ENCODE results near the gene STXBP5.
A peak's percentile ranks its signal among the peaks of the same experiment; 100 is the strongest.
"Not testable (repeated sequence)": the region's sequence is repeated elsewhere in the genome, so short reads cannot be mapped to it uniquely, and the experiment has no call there.

Gene STXBP5

DNA sequence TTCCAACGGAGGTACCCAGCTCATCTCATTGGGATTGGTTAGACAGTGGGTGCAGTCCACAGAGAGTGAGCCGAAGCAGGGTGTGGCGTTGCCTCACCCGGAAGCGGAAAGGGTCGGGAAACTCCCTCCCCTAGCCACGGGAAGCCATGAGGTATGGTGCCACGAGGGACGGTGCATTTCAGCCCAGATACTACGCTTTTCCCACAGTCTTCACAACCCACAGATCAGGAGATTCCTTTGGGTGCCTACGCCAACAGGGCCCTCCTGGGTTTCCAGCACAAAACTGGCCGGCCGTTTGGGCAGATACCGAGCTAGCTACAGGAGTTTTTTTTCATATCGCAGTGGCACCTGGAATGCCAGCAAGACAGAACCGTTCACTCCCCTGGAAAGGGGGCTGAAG lies 46.9 kb downstream of the STXBP5 start:
- DNase-seq, result no peak

DNA sequence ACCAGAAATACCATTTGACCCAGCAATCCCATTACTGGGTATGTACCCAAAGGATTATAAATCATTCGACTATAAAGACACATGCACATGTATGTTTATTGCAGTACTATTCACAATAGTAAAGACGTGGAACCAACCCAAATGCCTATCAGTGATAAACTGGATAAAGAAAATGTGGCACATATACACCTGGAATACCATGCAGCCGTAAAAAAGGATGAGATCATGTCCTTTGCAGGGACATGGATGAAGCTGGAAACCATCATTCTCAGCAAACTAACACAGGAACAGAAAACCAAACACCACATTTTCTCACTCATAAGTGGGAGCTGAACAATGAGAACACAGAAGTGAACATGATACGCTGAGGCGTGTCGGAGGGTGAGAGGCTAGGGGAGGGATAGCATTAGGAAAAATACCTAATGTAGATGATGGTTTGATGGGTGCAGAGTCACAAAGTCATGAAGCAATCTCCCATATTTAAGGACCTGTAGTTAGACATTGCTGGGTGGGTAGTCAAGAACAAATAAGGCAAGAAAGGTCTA lies 50.8 kb downstream of the STXBP5 start:
- DNase-seq, result not testable (repeated sequence)

DNA sequence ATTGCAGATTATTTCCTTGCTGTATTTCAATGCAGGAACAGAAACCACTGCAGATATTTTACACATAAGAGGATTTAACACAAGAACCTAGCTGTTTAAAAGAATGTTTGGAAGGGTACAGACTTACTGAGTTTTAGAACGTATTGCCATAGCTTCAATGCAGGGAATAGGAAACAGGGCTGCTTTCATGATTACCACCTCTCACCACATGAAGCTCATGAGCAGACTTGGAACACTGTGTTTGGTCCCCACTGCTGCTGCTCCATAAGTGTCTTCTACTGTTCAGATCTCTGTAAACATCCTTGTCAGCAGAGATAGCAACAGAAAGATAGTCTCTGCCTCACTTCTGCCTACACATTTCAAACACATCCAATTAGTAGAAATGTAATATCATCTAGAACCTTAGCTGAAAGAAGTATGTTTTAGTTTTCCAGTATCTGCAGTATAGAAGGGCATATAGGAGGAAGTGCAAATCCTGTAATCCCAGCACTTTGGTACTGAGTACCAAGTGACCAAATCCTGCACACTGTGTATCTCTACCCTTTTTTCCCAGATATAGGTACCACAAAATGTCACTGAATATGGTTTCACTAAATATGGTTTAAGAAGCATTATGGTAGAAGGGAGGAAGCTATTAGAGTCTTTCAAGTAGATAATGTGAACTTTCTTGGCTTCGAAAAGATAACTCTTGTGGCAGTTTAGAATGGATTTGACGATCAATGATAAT lies 51.9 kb downstream of the STXBP5 start:
- no peak for DNase-seq

DNA sequence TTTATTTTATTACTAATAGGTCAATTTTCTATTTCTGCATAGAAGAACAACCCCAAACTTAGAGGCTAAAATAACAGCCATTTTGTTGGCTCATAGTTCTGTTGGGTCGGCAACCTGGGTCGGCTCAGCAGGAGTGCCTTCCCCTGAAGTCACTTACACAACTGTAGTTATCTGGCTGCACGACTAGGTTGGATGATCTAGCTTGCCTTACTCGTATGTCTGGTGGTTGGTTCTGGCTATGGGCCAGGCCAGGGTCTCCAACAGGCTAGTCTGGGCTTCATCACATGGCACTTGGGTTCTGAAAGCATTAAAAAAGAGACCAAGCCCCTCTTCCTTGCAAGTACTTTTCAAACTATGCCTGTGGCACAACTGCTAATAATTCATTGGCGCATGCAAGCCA lies 53.5 kb downstream of the STXBP5 start:
- DNase-seq, result no peak

GRCh38 chr6:147260091-147260490 lies 55.9 kb downstream of the STXBP5 start:
- no peak for DNase-seq

- no peak for DNase-seq
Measured at GRCh38 chr6:147262946-147263345, 58.7 kb downstream of the STXBP5 start.

DNA sequence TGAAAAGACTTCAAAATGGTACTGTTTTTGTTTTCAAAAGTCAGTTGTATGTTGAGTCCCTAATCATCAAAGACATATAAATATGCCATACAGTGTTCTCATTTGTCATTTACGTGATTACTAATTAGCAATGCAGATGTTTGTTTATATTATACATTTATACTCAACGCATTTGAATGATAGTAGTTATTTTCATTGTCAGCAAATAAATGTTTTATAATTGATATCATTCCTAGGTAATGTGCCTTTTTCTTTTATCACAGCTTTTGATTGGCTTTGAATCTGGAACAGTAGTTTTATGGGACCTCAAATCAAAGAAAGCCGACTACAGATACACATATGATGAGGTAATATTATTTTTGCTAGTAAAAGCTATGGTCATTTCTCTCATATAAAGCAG lies 62.6 kb downstream of the STXBP5 start:
- DNase-seq, result no peak

DNA sequence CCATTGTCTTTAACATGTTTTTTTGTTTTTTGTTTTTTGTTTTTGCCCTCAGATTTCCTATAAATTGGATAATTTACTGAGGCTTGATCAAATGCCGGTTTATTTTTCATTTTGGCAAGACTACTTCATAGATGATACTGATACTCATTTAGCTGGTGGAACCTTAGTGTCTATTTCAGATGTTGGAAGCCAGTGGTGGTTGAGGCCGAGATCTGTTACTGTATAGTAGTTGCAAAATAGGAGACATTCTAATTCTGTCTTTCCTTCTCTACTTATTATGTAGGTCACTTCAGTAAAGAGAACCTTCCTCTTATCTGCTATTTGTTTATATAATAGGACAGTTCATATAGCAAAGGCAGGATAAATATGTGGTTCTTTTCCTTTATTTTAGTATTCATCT lies 63.4 kb downstream of the STXBP5 start:
- DNase-seq, result no peak

DNA sequence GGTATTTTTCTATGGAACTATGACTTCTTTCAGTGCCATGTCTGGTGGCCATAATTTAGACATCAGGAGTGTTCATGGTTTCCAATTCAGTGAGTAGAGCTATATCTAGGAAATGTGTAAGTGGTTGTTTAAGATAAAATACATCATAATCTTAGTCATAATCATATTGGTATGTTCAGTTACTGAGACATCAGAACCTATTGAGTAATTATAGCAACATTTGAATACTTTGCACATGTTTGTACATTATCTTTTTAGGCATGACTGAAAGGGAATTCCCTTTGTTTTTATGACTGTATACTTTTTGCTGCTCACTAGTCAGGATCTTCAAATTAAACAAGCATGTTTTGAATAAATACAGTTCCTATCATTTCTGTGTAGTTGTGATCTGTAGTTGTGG lies 64.0 kb downstream of the STXBP5 start:
- no peak for DNase-seq

DNA sequence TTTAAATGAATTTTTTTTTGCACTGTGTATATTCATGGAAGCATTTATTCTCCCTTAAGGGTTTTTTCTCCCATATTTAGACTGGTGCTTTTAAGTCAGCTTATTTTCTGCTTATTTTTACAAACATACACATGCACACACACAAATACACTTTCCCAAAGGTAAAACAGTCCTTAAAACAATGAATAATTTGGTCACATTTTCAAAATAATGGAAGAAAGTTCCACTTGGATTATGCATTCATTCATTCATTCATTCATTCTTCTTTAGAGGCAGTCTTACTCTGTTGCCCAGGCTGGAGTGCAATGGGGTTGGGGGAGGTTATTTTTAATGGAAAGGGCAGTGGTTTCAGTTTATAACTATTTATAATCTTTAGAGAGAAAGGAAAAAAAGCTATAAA lies 69.8 kb downstream of the STXBP5 start:
- DNase-seq, result no peak

DNA sequence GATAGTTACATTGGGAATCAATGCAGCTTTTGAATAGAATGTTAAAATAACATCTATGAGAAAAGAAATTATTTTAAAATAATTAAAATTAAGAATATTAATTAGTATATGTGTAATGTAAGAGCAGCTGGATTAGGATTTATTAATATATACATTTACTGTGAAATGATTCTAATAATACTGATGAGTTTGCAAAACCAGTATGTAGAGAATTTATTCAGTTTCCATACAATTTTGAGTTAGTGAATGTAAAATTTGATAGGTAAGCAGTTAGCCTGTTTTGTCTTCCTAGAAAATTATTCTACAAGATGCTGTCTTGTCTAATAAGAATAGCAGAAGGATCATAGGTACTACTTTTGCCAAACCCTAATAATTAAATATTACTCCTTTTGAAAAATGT lies 70.6 kb downstream of the STXBP5 start:
- DNase-seq, result no peak

DNA sequence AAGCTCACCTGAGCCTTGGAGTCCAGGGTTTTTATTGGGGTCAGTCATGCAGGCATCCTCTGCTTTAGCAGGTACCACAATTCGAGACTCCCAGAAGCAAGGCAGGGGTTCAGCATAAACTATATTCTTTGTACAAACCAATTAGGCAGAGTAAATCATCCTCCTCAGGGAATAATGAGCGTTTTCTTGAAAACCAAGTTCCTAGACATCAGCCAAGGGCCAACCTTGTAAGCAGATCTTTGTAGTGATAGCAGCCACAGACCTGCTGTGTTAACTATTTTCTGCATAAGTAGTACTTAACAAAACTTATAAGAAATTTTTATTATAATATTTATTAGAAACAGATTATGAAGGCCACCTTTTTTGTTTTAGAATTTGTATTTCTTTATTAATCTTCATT lies 74.7 kb downstream of the STXBP5 start:
- DNase-seq, result no peak

DNA sequence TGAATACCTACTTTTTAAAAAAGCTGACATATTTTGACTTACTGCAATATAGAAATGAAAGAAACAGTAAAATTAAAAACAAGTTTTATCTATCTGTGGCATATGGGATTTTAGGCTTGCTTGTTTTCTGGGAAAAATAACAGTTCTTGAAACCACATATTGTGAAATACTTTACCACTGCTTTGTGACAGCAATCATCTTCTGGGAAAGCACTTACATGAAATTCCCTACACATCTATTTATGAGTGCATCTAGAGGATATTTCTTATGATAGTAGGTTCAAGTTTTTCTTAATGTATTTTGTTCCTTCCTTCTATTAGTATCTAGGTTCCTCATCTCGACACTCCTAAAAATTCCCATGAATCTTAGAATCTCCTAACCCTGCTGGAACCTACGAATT lies 75.2 kb downstream of the STXBP5 start:
- no peak for DNase-seq

DNA sequence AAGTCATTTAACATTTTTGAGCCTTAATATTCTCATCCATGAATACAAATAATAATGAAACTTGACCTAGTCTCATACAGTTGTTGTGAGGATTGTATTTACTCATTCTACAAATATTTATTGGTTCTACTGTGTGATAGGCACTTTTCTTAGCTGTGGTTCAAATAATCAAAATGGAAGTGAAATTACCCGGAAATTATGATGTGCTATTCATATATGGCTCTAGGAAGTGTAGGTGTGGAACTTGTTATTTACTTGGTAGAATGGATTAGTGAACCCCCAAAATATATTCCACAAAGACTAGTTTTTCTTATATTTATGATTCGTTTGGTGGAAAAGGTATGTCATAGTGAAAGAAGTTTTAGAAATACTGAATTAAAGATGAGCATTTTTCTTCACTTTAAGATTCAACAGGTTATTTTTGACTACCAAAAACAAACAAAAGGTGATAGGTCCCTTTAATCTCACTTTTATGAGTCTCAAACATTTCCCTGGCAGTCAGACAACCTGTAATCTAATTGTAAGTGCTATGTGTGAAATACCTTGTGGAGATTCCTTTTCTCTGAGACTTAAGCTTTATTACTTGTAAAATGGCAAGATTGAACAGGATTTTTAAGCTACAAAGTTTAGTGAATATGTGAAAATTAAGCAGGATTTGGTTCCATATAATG lies 77.8 kb downstream of the STXBP5 start:
- no peak for DNase-seq

DNA sequence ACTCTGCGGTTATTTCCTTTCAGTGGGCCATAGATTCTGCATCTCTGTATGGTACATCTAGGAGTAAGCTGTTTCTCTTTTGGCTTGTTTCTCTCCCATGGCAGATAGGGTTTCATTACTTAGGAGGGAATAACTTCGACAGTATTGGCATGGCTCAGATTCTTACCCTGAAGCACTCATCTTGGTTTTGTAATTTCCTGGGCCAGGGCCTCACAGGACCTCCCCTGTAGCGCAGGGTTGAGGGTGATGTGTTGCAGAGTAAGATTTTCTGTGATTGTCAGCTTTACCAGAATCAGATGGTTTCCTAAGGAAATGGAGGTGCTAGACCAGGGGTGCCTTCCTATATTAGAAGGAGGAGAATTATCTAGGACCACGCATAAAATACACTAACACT lies 78.3 kb downstream of the STXBP5 start:
- DNase-seq, result no peak

- no peak for DNase-seq
Measured at GRCh38 chr6:147283460-147283859, 79.2 kb downstream of the STXBP5 start.

DNA sequence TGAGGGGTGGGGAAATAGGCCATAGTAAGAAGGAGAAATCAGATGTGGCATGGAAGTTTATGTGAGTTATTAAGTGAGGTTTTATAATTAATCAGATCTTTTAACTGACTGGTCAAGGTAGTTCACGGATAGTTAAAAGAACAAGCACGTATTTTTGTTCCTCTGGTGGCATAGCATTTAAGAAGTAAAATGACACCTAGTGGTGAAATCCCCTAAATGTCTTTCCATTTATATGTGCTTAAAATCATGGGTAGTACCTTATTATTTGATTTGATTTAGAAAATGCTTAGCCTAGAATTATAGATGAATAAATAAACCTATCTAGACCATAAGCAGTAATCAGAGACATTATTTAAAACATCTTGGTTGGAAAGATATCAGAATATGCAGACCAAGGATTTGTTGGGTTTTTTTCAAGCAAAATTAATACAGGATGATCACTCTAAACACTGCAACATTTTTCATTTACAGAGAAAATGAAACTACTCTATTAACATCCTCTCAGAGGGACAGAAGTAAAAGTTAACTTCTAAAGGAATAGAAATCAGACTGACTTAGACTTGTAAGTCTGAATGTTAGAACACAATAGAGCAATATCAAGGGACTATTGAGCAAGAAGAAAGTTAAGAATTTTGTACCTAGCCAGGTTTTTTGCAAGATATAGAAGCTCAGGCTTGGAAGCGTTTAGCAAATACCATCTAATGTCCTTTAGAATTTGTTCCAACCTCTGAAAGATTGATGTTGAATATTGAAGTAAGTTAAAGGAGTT lies 81.1 kb downstream of the STXBP5 start:
- peak; percentile 56 for DNase-seq

GRCh38 chr6:147287869-147288271 lies 83.7 kb downstream of the STXBP5 start:
- no peak for DNase-seq

- DNase-seq, result no peak
Measured at GRCh38 chr6:147297124-147297523, 92.9 kb downstream of the STXBP5 start.

- no peak for DNase-seq
Measured at GRCh38 chr6:147297663-147298316, 93.6 kb downstream of the STXBP5 start.

GRCh38 chr6:147298461-147298860 lies 94.2 kb downstream of the STXBP5 start:
- no peak for DNase-seq

- DNase-seq, result no peak
Measured at GRCh38 chr6:147299035-147299434, 94.8 kb downstream of the STXBP5 start.

GRCh38 chr6:147301070-147301469 lies 96.9 kb downstream of the STXBP5 start:
- no peak for DNase-seq

Measured in midbrain (tissue), 1 donor.